NCI-H2081 (cell line): ENCODE measurements around the gene RGL3.
A peak's percentile ranks its signal among the peaks of the same experiment; 100 is the strongest.
"Not testable (repeated sequence)": the region's sequence is repeated elsewhere in the genome, so short reads cannot be mapped to it uniquely, and the experiment has no call there.

ENCODE experiments used
- DNase-seq, 2 experiments: peaks; one replicate each; lab custom pipeline; 2025; lab: John Stamatoyannopoulos, UW

RGL3 gene

DNA sequence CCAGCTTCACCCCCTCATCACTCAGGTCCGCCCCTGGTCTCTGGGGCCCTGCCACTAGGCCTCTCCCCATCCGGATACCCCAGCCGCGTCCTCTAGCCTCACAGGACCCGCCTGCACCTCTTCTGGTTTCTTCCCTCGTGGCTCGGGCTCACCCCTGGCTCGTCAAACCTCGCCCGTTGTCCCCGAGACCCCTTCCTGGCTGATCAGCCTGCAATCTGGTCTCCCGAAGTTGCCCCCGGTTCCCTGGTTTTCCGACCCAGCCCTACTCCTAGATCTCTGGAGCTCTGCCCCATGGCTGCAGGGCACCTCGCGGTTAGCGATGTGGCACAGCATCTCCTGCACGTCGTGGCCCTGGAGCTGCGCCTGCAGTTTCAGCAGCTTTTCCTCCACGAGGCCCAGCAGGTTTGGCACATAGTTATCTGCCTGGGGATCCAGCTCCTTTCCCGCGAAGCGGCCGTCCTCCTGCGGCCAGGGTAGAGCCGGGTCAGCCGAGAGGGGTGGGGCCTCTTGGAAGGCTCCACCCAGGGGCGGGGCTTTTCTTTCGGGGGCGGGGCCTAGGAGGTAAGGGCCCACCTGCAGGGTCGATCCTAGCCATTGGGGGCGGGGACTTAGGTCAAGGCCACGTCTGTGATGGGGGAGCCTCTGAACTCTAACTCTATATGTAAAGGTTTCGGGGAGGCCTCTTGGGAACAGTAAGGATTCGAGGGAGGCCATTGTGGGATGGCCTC lies 2.4 kb upstream of the RGL3 start:
- DNase-seq = no peak

- no peak for DNase-seq
These were observed 1.6 kb upstream of the RGL3 start for GRCh38 chr19:11420429-11421370.

GRCh38 chr19:11418094-11418548 lies 993 bp downstream of the RGL3 start:
- DNase-seq = peak in 1 of 2 experiments; percentile 25

DNA sequence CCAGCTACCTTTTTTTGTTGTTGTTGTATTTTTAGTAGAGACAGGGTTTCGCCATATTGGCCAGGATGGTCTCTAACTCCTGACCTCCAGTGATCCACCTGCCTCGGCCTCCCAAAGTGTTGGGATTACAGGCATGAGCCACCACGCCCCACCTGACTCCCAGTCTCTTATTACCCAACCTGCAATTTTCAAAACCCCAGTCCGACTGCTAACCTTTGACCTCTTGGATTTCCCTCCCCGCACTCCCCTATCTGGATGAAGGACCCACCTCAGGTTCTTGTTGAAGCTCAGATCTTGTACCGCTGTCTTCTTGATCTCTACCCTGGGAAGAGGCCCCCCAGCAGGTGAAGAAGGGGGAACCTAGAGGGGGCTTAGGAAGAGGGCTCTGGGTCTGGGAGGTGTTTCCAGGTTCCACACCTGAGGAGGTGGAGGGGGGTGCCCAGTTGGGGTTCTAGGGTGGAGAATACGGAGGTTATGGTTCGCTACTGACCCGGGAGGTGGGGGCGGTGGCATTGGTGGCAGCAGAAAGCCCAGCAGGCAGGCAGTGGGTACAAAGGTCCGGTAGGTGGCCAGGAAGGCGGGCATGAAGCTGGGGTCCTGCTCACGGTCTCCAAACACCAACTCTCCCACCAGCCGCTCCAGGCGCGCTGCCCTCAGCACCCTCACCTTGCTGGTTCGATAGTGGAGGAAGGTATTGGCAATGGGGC lies 2.6 kb downstream of the RGL3 start:
- no peak for DNase-seq

- peak; percentile 9 to 54 for DNase-seq
These were observed 4.6 kb downstream of the RGL3 start for GRCh38 chr19:11414544-11414943.

DNA sequence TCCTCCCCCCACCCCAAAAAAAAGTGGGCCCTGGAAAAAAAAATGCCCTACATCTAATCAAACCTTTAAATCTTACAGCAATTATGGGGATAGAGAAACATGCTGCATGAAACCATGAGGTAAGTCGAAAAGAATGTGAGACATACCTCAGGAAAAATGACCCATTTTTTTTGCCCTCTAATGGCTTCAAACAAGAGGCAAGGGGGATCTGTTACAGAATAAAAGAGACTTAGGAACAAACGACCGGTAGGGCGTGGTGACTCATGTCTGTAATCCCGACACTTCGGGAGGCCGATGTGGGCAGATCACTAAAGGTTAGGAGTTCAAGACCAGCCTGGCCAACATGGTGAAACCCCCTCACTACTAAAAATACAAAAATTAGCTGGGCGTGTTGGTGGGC lies 8.4 kb downstream of the RGL3 start:
- DNase-seq = no peak

GRCh38 chr19:11408591-11408990 lies 10.5 kb downstream of the RGL3 start:
- DNase-seq = no peak

DNA sequence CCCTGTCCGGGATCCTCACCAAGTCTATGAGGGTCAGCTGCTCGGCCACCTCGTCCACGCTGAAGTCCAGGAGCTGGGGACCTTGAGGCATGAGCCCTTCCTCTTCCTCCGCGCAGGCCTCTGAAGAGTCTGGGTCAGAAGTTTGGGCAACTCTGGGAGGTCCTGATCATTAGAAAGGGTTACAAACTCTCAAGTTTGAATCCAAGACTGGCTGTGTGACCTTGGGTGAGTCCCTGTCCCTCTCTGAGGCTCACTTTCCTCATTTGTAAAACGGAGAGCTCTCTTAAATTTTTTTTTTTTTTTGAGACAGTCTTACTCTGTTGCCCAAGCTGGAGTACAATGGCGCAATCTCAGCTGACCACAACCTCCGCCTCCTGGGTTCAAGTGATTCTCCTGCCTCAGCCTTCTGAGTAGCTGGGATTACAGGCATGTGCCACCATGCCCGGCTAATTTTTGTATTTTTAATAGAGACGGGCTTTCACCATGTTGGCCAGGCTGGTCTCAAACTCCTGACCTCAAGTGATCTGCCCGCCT lies 12.3 kb downstream of the RGL3 start:
- not testable (repeated sequence) for DNase-seq

DNA sequence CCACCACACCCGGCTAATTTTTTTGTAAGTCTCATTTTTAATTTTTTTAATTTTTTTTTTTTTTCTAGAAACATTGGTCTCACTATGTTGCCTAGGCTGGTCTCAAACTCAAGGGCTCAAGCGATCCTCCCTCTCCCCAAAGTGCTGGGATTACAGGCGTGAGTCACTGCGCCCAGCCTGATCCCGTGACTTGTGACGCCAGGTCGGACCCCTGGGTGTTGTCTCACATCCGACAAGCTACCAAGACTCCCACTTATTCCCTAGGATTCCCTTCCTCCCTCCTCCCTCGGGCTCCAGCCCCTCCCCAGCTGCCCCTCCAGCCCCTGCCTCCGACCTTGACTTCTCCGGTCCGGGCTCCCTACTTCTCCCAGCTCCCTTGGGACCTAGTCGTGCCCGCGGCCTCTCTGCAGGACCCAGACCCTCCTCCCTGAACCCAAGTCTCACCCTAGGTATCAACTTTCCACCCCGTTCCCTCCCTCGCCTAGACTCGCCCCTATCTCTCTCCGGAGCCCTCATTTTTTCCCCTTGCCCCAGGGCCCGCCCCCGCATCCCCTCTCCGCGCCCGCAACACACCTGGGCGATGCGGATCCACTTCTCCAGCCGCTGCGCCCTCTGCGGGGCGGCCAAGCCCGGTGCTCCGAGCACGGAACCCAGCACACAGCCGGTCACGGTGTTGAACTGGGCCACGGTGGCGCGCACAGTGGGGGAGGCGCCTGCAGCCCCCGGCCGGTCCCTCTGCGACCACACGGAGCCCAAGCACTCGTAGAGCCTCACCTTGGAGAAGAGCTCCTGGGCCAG lies 13.1 kb downstream of the RGL3 start:
- DNase-seq = no peak

DNA sequence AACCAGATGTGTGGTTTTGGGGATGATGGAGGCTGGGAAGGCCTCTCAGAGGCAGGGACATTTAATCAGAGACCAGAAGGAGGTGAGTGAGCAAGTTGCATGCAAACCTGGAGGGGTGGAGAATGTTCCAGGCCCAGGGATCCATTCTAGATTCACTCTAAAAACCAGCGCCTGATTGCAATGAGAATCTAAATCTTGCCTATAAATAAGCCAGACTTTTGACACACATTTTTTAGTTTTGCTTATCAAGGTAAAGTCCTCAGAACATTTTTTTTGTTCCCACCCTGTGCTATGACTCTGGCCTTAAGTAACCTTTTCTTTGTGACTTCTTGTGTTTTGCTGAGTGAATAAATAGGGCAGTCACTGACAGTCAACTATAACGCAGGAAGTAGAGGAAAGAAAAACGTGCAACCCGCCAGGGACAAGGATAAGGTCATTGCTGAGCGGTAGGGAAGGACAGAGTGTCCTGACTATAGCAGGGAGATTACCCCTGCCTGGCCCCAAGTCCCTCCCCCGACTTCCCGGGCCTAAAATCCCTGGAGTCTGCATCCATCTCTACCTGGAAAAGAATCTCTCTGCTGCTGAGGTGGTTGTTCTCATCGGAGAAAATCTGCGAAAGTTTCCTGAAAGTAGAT lies 14.4 kb downstream of the RGL3 start:
- DNase-seq = no peak

- no peak for DNase-seq
These were observed 17.1 kb downstream of the RGL3 start for GRCh38 chr19:11401808-11402543.

DNA sequence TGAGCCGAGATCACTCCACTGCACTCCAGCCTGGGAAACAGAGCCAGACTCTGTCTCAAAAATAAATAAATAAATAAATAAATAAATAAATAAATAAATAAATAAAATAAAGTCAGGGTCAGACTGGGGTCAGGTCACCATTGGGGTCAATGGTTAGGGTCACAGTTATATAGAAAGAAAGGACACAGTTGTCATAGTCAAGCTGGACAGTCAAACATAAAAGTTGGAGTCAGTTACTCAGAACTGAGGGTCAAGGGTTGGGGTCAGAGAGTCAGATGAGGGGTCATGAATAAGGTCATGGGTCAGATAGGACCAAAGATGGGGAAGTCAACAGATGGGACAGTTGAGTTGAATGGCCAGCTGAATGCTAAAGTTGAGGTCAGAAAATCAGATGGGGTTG lies 18.3 kb downstream of the RGL3 start:
- no peak for DNase-seq

DNA sequence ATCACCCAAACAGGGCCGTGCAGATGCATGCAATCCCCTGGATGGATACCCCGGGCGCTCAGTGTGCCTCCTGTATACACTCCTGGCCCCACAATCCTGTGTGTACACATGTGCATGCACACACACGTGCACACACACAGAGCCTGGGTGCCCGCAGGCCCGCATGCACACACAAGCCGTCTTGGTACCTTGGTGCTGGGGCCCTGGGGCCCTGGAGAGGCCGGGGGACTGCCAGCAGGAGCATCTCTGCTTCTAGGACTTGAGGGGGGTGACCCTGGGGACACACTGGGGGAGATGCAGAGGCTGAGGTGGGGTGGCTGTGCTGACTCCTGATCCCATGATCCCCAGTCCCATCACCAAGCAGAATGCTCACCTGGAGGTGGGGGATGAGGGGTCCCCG lies 19.4 kb downstream of the RGL3 start:
- no peak for DNase-seq

DNA sequence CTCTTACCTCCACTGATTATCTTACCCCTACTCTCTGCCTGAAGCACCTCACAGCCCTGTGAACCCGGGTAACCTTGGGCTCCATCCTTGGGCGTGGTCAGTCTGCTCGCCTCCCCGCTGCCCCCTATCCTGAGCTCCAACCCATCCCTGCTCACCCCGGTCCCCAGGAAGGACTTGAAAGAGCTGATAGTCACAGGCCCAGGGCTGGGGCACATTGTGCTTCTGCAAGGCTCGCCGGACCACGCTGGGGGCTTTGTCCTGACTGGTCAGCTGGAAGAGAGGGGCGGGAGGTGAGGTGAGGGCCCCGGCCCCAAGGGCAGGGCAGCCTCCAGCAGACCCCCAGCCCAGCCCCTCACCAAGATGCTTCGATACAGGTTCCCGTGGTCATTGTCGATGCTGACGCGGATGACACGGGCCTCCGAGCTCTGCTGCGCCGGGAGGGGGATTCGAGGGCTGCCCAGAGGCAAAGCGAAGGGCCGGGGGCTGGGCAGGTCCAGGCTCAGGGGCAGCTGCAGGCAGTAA lies 22.0 kb downstream of the RGL3 start:
- no peak for DNase-seq

GRCh38 chr19:11390933-11391680 lies 28.0 kb downstream of the RGL3 start:
- no peak for DNase-seq

- DNase-seq = no peak
These were observed 28.8 kb downstream of the RGL3 start for GRCh38 chr19:11390359-11390758.

- DNase-seq = peak; percentile 14 to 29
These were observed 31.7 kb downstream of the RGL3 start for GRCh38 chr19:11387162-11388034.

DNA sequence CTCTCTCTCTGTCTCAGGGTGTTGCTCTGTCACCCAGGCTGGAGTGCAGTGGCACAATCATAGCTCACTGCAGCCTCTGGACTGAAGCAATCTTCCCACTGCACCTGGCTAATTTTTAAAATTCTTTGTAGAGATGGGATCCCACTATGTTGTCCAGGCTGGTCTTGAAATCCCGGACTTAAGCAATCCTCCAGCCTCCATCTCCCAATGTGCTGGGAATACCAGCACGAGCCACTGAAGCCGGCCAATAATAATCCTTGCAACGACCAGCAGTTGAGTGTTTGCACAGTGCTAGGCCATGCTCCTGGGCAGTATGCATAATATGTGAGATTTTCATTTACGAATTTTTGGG lies 34.4 kb downstream of the RGL3 start:
- DNase-seq = no peak
